Right ventricle myocardium superior (tissue), 1 donor: ENCODE results near the gene DHRS12. TPM values are rescaled to one million over a fixed set of nuclear protein-coding genes. Genes with fewer than 3 reads are reported as not detected.

Source experiments
- ATAC-seq: fragments of 200-7000 bp; cut with Tn5 transposase; one replicate; pipeline ENCODE4 v1.9.1; 2020; ENCODE audit warnings: mild to moderate bottlenecking; ENCODE audit not compliant: poor library complexity
- DNase-seq: peaks from one replicate; pipeline ENCODE4 v3.0.0-alpha.2; 2020
- intact Hi-C: fragments of 100-400 bp; cut with DNase I; formaldehyde crosslinking; loops from one replicate; pipeline ENCODE4 v1.11.2; 2022
- total RNA-seq: library from RNA; stranded (reverse); fragmentation: NEBNext Ultra II Directional; extraction: Animal tissue kit (Norgen Biotek cat#: 25700); gene quantifications from one replicate; pipeline ENCODE4 v1.2.1, GENCODE V29; 2021
- donor health status: DM: no; HTN: yes; CAD: no; lungs with severe emphysema.

DHRS12 gene
- total RNA-seq, 1 donor from 2014 or later: 10.4 TPM

DNA sequence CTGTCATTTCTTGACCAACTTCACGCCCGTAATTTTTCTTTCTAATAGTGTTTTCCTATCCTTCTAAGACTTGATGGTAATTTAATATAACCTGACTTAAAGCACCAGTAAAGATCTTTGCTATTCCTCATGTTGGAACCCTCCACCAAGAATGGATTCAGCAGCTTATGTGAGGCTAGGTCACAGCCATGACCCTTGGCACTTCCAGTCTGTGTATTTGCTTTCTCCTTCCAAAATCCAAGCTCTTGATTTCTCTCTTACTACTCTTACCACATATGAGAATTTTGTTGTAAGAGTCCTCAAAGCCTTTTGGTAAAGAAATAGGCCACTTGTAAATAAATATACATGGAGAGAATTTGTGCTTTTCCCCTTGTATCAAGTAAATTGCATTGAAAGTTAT is 61.4 kb downstream of the DHRS12 start:
- DNase-seq (no peak), ATAC-seq (no peak)
- intact Hi-C loops: no loop called here

DNA sequence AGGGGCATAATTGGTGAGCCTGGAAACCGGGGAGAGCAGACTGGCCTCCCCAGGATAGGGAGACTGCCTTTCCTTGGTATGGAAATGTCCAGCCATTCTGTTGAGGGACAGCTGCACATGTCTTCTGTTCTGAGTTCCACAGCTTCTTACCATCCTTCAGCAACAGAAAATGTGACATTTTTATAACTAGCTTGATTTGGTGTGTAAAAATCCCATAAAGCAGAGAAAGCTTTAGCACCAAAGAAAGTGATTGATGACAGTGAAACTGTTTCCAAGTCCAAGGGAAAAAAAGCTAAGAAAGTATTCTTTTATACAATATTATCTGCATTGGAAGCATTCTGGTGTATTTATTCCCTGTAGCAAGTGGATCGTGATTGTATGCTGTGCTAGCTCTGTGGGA is 61.9 kb downstream of the DHRS12 start:
- no peak for ATAC-seq
- no peak for DNase-seq
- intact Hi-C loops: no loop called here

- ATAC-seq: no peak
- no peak for DNase-seq
- intact Hi-C loops: no loop called here
Measured at GRCh38 chr13:51740698-51741097, 63.3 kb downstream of the DHRS12 start.

- ATAC-seq: peak; percentile 52
- no peak for DNase-seq
- intact Hi-C loops: no loop called here
Measured at GRCh38 chr13:51739027-51739764, 64.8 kb downstream of the DHRS12 start.

DNA sequence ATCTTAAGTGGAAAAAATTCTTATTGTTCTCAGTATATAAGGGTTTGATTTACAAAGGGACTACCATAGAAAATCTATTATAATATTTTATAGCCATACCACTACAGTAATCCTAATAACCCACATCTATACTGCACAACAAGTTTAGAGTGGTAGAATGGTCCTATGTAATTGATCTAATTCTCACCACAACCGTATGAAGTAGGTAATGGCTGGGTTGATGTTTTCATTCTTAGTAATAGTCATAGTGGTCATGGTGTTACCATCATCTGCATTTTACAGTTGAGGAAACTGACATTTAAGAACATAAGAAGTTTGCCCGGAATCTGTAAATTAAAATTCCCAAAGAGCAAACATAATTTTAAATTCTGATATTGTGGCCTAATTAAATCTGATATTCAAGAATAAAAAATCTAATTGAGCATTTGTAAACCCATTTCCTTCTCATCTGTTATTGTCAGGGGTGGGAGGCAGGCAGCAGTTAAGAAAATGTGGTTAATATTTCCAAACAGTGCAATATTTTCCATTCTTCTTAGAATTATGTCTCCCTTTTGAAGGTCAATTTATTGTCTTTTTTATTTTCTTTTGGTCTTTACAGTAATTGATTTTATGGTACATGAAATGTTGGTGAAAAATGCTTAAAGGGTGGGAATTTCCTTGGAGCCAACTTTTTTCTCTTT is 65.6 kb downstream of the DHRS12 start:
- DNase-seq: no peak
- intact Hi-C loops: no loop called here
- no peak for ATAC-seq

- no peak for ATAC-seq
- no peak for DNase-seq
- intact Hi-C loops: no loop called here
Measured at GRCh38 chr13:51737609-51738008, 66.4 kb downstream of the DHRS12 start.

DNA sequence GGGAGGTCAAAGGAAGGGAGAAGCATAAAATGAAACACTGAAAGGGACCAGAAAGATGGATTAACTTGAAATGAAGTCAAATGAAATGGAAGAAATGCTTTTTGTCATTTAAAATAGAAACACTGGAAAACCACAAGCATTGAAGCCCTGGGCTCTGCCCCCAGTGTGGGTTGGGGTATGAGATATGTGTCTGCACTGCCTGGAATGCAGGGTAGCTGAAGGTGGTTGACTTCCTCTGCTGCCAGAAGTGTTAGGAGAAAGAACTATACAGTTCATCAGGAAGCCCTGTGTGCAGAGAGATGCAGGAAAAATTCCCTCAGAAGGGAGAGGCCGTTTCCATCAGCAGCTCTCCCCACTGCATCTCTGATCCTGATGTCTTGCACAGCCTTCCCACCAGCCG is 69.2 kb downstream of the DHRS12 start:
- intact Hi-C loops: no loop called here
- ATAC-seq (no peak), DNase-seq (no peak)

GRCh38 chr13:51733374-51734298 is 70.3 kb downstream of the DHRS12 start:
- ATAC-seq (no peak), DNase-seq (no peak)
- intact Hi-C loops: no loop called here

- ATAC-seq: peak; percentile 26
- intact Hi-C loops: no loop called here
- no peak for DNase-seq
Measured at GRCh38 chr13:51731759-51732158, 72.2 kb downstream of the DHRS12 start.

- DNase-seq (no peak), ATAC-seq (no peak)
- intact Hi-C loops: no loop called here
Measured at GRCh38 chr13:51730927-51731326, 73.0 kb downstream of the DHRS12 start.

DNA sequence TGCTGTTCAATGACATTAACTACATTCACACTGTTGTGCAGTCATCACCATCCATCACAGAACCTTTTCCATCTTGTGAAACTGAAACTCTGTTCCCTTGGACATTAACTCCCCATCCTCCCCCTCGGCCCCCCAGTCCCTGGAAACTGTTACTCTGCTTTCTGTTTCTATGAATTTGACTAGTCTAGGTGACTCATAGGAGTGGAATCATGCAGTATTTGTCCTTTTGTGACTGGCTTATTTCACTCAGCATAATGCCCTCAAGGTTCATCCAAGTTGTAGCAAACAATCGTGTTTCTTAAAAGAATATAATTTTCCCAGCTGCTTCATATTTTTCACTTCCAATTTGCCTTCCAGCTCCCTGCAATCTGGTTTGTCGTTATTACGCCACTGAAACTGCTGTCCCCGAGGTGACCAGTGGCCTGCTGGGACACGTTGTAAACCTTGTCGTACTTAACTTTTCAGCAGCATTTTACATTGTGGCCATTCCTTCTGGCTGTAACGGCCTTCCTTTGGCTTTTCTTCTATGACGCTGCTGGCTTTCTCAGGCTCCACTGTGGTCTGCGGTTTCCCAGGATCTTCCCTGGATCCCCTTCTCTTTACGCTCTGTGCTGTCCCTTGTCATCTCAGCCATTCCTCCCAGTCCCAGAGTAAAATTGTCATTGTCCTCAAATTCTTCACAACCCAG is 74.0 kb downstream of the DHRS12 start:
- ATAC-seq (peak; percentile 56), DNase-seq (no peak)
- intact Hi-C loops: loop anchor here (5.0 kb wide), 1 partner anchor 143 kb away; no protein-coding TSS in a partner anchor

DNA sequence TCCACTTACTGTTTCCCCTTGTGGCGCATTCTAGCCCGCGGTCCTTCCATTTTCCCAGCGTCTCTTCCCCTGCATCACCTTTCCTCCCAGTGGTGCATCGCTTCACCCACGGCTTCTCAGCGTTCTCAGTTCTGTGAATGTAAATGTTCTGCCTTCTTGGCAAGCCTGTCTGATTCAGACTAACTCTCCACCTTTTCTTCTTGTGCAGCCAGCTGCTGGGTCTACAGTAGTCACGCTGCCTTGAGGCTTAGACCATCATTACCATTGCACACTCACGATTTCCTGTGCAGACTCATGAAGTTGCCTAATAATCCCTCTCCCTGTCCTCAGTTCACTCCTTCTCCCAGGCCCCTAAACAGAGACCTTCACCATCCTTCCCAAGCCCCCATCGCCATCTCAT is 75.0 kb downstream of the DHRS12 start:
- intact Hi-C loops: loop anchor here (5.0 kb wide), 1 partner anchor 142 kb away; no protein-coding TSS in a partner anchor
- ATAC-seq: no peak
- DNase-seq: no peak

DNA sequence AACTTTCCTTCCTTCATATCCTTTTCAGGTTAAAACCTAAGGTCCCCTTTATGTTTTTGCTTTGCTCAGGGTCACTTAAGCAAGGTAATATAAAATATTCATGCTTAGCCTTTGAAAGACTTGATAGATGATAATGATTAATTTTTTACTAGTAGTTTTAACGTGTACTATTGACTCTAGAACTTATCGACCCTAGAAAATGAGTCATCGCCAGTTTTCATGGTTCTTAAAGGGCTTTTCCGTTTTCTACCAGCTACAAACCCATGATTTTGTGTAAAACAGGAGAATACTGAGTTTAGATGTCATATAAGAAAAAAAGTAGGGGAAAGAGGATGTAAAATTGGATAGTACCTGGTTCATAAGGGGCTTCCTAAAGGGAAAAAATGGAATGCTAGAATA is 75.7 kb downstream of the DHRS12 start:
- intact Hi-C loops: loop anchor here (5.0 kb wide), 1 partner anchor 141 kb away; no protein-coding TSS in a partner anchor

GRCh38 chr13:51727634-51728274 is 76.2 kb downstream of the DHRS12 start:
- intact Hi-C loops: loop anchor here (5.0 kb wide), 1 partner anchor 140 kb away; no protein-coding TSS in a partner anchor
- DNase-seq (no peak), ATAC-seq (no peak)

More for the DNA sequence above, 75.7 kb downstream of the DHRS12 start:
- DNase-seq (no peak), ATAC-seq (no peak)

GRCh38 chr13:51726446-51727193 is 77.3 kb downstream of the DHRS12 start:
- ATAC-seq (no peak), DNase-seq (no peak)
- intact Hi-C loops: loop anchor here (5.0 kb wide), 1 partner anchor 139 kb away; no protein-coding TSS in a partner anchor

DNA sequence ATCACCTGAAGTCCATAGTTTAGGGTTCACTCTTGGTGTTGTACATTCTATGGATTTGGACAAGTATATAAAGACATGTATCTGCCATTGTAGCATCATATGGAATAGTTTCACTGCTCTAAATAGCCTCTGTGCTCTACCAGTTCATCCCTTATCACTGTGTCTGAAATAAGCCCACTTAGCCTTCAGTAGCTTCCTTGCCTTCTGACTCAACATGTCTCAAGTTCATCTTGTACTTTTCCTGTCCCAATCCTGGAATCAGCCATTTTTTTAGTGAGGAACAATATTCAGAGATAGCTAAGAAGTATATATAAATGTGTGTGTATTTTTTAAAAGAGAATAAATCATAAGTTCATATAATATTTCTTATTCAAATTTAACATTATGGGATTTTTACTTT is 79.2 kb downstream of the DHRS12 start:
- no peak for DNase-seq
- no peak for ATAC-seq
- intact Hi-C loops: loop anchor here (5.0 kb wide), 1 partner anchor 137 kb away; no protein-coding TSS in a partner anchor

DNA sequence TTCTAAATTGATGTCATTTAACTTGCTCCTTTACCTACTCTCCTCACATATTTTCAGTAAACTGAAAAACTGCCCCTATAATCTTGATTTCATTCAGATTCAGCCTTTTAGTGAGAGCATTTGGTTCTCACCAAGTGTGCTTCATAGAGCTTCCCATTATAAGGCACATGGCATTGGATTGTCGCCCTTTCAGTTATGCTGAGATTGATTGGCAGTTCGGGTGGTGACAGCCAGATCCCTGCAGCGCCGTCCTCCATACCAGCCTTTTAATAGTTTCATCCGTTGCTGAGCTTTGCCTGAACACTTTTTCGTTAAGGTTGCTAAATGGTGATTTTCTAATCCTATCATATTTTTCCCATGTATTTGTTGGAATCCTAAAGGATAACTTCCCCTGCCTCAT is 80.4 kb downstream of the DHRS12 start:
- peak; percentile 51 for ATAC-seq
- intact Hi-C loops: no loop called here
- no peak for DNase-seq
